Neural progenitor cell (in vitro differentiated cells): Measurements from ENCODE around the gene BLOC1S3.

Experiments used
- EZH2 ChIP-seq: fragments of 200-600 bp; sonication (generic); IDR thresholded peaks from 2 replicates; pipeline ENCODE4 v1.6.1; 2017; ENCODE audit warnings: antibody characterized with exemption, mild to moderate bottlenecking, moderate library complexity
- EZH2phosphoT487 ChIP-seq: fragments of 200-600 bp; sonication (generic); IDR thresholded peaks from 2 replicates; pipeline ENCODE4 v1.6.1; 2017; ENCODE audit warnings: antibody characterized with exemption
- TF ChIP-seq, protein P1 (sequence below): fragments of 200-600 bp; sonication (generic); IDR thresholded peaks from 2 replicates; pipeline ENCODE4 v1.5.1; 2017; ENCODE audit warnings: antibody characterized with exemption, mild to moderate bottlenecking

DNA sequence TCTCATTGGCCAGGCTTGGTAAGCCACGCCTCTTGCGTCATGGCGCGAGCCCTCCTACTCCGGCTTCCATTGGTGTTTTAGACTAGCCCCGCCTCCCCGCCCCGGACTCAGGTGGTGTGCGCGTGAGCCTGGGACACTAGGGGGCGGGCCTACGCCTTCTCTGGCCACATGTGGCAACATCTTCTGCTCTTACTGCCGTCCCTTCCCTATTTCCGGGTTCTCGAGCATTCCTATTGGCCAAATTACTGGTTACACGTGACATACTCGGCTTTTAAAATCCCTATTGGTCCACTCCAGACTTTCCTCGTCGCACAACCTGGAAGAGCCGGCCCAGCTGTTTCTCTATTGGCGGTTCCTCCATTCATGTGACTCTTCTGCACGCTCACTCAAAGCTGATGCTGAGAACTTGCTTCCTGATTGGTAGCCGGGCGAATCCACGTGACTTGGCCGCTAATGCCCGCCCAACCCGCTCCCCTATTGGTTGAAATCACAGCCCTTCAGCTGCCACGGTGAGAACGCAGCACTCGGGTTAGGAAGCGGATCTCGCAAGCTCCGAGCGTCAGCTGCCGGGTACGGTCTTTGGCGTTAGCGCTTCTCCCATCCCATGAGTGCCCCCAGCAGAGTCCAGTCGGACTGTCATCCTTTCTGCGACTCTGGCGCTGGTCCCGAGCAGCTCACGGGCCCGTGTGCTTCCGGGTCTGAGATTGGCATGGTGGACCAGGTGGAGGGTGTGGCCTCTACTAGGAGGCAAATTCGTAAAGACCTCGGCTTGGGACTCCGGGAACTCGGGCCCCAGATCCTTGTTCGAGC is at the start of gene BLOC1S3:
- TF ChIP-seq EZH2 (no peak), EZH2phosphoT487 (no peak)
- TF ChIP-seq, protein P1, sequence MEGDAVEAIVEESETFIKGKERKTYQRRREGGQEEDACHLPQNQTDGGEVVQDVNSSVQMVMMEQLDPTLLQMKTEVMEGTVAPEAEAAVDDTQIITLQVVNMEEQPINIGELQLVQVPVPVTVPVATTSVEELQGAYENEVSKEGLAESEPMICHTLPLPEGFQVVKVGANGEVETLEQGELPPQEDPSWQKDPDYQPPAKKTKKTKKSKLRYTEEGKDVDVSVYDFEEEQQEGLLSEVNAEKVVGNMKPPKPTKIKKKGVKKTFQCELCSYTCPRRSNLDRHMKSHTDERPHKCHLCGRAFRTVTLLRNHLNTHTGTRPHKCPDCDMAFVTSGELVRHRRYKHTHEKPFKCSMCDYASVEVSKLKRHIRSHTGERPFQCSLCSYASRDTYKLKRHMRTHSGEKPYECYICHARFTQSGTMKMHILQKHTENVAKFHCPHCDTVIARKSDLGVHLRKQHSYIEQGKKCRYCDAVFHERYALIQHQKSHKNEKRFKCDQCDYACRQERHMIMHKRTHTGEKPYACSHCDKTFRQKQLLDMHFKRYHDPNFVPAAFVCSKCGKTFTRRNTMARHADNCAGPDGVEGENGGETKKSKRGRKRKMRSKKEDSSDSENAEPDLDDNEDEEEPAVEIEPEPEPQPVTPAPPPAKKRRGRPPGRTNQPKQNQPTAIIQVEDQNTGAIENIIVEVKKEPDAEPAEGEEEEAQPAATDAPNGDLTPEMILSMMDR, result peak; percentile 59
